RKO (cell line): ENCODE results near the gene RRP9.
"Not testable (repeated sequence)": the region's sequence is repeated elsewhere in the genome, so short reads cannot be mapped to it uniquely, and the experiment has no call there.

Source experiments
- DNase-seq: peaks from one replicate; pipeline ENCODE4 v3.0.0-alpha.2; 2016; ENCODE audit warnings: low spot score

RRP9 gene, protein sequence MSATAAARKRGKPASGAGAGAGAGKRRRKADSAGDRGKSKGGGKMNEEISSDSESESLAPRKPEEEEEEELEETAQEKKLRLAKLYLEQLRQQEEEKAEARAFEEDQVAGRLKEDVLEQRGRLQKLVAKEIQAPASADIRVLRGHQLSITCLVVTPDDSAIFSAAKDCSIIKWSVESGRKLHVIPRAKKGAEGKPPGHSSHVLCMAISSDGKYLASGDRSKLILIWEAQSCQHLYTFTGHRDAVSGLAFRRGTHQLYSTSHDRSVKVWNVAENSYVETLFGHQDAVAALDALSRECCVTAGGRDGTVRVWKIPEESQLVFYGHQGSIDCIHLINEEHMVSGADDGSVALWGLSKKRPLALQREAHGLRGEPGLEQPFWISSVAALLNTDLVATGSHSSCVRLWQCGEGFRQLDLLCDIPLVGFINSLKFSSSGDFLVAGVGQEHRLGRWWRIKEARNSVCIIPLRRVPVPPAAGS

DNA sequence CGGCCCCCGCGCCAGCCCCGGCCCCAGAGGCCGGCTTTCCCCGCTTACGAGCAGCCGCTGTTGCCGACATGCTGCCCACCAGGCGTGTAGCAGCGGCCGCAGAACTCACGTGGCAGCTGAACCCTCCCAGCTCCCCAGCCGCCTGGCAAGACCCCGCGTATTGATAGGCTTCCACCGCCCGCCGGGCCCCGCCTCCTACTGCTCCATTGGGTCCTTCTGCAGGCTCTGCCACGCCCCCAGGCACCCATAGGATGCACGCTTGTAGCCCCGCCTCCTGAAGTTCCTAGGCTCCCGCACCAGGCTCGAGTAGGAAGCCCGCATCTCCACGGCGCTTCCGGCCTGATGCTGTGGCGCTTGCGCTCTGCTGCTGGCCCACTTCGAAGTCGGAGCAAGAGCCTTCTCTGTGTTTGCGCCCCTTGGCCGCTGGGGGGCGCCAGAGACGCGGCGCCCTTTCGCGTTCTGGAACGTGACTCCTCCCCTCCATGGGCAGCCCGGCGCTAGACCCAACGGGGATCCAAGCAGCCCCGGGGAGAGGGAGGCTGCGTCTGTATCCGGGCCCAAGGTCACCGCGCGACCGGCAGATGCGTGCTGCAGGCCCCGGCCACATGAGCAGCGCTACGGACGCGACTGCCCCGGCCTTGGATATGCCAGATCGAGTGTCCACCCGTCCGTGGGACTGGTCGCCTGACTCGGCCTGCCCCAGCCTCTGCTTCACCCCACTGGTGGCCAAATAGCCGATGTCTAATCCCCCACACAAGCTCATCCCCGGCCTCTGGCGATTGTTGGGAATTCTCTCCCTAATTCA, at the start of gene RRP9, which contains the start of gene PARP3:
Gene RRP9 (minus strand): TSS at position 107 of the 805 bp plus-strand sequence. CDS start 37 bp downstream, at position 70.
Gene PARP3 (plus strand): TSS at position 566 of the 805 bp plus-strand sequence. CDS start 993 bp downstream, outside the sequence.
- DNase-seq, result peak; percentile 100

DNA sequence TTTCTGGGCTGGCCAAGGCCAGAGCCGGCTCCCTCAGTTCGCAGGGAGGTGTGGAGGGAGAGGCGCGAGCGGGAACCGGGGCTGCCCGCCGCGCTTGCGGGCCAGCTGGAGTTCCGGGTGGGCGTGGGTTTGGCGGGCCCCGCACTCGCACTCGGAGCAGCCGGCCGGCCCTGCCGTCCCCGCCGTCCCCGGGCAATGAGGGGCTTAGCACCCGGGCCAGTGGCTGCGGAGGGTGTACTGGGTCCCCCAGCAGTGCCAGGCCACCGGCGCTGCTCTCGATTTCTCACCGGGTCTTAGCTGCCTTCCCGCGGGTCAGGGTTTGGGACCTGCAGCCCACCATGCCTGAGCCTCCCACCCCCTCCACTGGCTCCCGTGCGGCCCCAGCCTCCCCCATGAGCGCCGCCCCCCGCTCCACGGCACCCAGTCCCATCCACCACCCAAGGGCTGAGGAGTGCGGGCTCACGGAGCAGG, 48.8 kb upstream of the RRP9 start:
- not testable (repeated sequence) for DNase-seq

DNA sequence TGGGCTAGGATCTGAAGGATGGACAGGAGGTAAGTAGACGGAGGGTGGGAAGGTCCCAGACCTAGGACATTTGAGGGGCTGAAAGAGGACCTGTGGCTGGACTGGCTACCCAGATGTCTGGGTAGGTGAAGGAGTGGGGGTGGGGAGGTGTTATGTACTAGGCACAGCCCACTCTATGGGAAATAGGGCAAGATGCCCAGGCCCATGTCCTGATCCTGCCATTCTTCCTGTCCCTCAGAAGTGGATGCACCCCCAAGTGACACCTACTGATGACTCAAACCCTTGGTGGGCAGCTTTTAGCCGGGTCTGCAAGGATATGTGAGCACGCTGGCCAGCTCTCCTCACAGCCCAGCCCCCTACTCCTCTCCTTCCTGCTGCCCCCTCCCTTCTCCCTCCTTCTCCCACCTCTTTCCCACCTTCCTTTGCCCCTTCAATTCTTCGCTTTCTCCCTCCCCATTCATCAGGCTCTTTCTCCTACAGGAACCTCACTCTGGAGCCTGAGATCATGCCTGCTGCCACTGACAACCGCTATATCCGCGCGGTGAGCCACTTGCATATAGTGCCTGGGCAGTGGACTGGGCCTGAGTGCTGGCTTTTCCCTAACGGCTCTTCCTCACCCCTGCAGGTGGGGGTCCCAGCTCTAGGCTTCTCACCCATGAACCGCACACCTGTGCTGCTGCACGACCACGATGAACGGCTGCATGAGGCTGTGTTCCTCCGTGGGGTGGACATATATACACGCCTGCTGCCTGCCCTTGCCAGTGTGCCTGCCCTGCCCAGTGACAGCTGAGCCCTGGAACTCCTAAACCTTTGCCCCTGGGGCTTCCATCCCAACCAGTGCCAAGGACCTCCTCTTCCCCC, 46.8 kb upstream of the RRP9 start:
- DNase-seq, result no peak

DNA sequence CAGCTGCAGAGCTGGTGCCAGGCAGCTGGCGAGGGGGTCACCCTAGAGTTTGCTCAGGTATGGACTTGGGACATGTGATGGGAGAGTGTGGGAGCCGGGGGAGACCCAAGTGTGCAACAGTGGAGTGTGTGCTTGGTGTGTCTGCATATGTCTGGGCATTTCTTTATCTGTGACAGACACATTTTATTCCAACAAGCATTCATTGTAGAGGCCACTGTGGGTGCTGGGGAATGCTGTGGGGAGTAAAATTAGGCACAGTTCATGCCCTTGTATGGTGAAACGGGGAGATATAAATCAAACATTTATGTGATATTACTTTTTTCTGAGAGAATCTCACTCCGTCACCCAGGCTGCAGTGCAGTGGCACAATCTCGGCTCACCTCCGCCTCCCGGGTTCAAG, 45.9 kb upstream of the RRP9 start:
- DNase-seq, result no peak

DNA sequence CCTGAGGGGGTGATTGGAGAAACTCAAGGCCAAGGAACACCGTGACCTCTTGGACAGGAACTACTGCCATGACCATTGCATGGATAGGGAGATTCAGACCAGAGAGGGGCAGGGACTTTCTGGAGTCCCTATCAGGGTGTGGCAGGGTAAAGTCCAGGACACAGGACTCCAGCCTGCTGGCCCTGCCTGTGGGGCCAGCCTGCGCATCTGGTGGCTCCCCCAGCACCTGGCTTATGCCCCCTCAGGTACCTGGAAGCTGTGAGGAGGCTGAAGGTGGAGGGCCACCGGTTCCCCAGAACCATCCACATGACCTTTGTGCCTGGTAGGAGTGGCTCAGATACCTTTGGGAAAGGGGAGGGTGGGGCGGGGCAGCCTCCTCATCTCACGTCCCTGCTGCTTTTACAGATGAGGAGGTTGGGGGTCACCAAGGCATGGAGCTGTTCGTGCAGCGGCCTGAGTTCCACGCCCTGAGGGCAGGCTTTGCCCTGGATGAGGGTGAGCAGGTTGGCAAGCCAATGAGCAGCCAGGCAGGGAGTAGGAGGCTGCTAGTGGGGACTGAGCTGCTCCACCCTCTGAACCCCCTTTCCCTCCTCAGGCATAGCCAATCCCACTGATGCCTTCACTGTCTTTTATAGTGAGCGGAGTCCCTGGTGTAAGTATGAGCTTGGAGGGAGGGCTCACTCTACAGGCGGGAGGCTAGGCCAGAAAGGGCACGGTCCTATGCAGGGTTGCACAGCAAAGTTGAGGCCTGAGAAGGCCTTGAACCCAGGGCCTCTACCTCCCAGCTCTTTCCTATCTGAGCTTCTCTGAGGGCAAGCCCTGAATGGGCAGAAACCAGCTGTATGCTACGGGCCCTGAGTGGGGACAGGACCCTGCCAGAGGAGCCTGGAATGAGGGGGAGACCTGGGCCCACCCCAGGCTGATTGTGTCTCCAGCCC, 44.6 kb upstream of the RRP9 start:
- no peak for DNase-seq

DNA sequence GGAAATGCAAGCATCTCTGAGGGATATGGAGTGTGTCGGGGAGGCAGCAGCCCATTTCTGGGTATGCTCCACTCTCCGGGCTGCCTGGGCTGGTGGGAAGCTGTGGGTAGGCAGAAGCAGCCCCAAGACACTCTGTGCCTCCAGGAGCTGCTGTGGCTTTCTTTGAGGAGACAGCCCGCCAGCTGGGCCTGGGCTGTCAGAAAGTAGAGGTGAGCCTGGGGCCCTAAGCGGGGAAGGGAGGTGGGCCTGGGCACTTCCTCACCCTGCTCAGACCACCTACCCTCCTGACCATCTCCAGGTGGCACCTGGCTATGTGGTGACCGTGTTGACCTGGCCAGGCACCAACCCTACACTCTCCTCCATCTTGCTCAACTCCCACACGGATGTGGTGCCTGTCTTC, 43.4 kb upstream of the RRP9 start:
- DNase-seq, result no peak

DNA sequence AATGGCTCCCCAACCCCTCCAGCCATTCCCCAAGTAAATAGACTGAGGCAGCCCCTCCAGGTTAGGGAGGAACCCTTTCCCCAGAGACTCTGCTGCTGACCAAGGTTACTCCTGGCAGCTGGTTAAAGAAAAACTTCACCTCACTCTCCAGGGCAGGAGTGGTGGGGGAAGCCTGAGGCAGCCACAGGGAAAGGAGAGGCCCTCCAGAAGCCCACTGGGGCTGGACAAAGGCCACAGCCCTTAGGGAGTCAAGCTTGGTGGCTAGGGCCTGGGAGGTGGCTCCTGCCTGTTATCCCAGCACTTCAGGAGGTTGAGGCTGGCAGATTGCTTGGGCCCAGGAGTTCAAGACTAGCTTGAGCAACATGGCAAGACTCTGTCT, 42.6 kb upstream of the RRP9 start:
- no peak for DNase-seq

DNA sequence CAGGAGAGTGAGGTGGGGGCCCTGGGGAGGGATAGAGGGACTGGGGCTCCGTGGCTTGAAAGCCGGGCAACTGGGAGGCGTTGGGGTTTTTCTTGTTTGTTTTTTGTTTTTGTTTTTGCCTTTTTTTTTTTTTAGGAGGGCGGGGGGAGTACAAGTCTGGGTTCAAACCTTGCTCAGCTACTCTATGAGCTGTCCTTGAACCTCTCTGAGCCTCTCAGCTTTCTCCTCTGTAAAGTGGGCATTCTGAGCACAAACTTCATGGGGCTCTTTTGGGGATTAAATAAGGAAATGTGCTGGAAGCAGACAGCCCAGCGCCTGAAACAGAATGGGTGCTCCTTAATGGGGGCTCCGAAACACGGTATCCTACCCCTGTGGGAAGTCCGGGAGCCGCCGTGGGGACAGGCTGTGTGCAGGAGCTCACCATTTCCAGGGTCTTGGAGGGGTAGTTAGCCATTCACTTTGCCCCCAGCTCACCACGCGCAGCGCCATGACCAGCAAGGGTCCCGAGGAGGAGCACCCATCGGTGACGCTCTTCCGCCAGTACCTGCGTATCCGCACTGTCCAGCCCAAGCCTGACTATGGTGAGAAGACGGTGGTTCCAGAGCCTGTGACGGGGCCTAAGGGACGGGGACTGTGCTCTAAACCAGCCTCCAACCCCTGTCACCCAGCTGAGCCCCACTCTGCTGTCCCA, 42.0 kb upstream of the RRP9 start:
- no peak for DNase-seq

DNA sequence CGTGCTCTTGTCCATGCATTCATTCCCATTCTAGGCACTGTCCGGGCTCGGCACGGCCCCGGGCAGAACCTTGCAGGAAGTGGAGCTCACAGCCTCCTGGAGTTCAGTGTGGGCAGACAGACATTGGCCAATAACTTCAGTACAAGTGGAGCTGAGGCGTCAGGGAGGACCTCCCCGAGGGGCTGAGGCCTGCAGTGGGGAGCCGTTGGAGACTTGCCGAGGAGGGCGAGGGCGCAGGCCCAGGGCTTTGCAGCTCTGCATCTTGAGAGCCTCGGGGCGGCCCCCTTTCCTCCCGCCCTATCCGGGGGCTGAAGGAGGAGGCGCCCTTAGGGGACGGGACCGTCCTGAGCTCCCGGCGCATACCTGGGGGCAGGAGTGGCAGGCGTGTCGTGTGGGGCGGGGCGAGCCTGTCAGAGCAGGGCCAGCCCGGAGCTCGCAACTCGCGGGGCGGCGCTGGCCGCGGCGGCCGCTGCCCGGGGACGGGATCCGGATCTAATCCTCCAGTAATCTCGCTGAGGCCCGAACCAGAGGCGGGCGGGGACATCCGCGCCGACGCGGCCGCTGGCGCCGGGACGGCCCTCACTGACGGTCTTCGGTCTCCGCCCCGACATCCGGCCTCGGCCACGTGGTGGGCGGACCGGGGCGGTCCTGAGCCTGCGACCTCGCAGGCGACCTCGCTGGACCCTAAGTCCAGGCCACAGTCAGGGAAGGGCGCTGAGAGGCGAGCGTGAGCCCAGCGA, 41.3 kb upstream of the RRP9 start, which contains the start of gene ACY1:
Gene ACY1 (plus strand): TSS at position 698 of the 740 bp plus-strand sequence. CDS start 530 bp downstream, outside the sequence.
- DNase-seq, result peak; percentile 91

DNA sequence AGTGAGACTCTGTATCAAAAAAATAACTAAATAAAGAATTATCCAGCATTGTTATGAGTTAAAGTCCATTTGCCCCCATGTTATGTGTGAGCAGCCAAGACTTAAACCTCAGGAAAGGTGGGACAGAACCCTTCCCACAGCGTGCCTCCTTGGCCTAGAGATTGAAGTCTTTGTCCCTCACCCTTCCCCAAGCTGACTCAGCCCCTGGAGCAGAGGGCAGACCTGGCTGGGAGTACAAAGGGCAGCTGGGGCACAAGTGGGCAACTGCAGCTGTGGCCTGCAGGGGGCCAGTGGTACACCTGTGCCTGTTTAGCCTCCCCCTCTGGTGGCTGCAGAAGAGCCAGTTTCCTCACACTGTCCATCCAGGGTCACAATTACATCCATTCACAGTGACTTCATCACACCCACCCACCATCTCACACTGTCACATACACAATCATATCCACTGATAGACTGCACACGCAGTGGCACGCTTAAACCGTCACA, 40.7 kb upstream of the RRP9 start:
- peak; percentile 89 for DNase-seq

DNA sequence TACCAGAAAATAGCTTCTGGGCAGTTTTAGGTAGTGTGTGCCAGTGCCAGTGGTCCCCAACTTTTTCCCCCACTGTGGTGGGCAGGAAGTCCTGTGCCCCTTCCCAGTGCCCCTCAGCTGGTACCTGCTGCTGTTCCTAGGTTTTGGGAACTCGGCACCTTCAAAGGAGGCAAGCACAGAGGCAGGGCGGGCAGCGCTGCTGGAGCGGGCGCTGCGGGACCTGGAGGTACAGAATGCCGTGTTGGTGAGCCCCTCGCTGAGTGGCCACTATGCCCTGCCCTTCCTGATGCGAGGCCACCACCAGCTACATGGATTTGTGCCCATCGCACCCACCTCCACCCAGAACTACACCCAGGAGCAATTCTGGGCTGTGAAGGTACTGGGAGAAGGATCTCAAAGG, 38.5 kb upstream of the RRP9 start:
- no peak for DNase-seq

DNA sequence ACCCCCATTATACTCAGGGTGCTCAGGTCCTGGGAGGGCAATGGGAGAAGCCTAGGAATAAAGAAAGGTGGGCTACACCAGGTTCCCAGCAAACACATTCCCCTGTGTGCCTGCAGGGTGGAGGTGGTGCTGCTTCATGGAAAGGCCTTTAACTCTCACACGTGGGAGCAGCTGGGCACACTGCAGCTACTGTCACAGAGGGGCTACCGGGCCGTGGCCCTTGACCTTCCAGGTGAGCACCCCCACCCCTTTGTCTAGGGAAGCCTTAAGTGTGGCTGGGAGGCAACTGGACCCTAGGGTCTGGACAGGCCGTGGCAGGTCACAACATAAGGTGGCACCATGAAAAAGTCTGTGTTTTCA, 36.4 kb upstream of the RRP9 start:
- DNase-seq, result no peak

DNA sequence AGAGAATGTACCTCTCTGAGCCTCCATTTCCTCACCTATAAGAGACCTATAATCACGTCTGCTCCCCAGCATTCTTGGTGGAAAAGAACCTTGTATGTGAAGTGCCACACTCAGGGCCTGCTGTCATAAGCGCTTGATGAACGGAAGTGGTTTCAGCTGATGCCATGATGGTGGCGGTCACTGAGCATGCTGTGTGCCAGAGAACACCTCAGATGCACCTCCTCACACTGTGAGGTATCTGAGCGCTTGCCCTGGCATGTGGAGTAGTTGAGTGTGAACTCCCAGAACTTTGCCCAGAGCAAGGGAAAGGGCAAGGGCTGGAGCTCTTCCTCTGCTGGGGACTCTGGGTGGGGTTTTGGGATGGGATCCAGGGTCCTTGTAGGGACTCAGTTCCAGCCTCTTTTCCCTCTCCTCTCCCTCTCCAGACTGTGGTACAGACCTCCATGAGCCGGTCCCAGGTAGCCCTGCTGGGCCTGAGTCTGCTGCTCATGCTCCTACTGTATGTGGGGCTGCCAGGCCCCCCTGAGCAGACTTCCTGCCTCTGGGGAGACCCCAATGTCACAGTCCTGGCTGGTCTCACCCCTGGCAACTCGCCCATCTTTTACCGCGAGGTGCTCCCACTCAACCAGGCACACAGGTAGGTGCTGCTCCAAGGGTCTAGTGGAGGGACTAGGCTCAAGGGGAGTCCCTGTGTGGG, 35.9 kb upstream of the RRP9 start:
- DNase-seq, result no peak

DNA sequence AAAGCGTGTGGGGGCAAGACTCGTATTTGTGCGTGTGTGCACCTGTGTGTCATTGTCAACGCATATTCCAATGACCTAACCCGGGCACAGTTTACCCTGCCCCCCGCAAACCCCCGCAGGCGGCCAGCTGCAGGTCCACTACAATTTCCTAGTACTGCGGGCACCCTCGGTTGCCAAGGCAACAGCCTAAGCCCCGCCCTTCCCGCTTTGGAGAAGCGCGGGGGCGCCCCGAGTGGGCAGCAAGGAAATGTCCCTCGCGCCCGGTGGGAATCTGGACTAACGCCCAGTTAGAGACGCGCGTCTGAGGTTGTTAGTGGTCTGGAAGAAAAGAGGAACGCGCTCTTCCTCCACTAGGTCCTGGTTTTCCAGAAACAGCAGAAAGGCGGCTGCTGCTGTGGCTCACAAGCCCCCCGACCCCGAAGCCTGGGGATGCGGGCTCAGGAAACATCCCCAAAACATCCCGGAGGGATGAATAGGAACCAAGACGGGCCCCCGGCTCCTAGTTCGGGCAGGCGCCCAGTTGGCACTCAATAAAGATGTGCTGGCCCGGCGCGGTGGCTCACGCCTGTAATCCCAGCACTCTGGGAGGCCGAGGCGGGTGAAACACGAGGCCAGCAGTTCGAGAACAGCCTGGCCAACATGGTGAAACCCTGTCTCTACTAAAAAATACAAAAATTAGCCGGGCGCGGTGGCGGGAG, 34.3 kb upstream of the RRP9 start:
- no peak for DNase-seq

DNA sequence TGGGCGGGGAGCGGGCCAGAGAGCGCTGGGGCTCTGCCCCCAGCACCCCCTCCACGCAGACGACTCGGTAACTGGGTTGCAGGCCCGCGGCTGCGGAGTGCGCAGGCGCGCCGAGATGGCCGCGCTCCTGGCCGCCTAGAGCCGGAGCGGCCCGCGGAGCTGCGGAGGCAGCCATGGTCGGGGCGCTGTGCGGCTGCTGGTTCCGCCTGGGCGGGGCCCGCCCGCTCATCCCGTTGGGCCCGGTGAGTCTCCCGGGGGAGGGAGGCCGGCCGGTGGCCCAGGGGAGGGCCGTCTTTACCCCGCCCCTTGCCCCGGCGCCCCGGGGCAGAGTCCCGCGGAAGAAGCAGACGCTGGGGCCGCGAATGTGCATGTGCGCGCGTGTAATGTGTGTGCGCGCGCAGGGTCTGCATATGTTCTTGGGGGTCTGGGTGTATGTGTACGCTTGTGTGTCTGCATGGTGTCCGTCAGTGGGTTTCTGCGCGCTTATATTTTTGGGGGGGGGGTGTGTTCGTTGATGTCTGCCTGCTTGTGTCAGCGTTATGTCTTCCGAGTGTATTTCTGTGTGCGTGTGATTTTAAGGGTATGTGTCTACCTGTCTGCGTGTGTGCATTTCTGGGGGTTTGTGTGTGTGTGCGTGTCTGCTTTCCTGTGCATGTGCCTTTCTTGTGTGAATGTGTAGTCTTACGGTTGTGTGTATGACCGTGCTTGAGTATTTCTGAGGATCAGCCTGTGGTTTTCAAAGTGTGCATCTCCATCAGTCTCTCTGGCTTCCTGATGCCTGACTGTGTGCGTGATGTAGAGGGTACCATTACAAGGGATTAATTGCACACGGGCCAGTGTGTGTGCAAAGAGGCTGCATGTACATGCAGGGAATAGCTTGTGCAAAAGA, 33.5 kb upstream of the RRP9 start, which contains the start of gene ABHD14A:
Gene ABHD14A (plus strand): TSS at position 102 of the 889 bp plus-strand sequence. CDS start 72 bp downstream, at position 174.
- DNase-seq, result peak; percentile 81

DNA sequence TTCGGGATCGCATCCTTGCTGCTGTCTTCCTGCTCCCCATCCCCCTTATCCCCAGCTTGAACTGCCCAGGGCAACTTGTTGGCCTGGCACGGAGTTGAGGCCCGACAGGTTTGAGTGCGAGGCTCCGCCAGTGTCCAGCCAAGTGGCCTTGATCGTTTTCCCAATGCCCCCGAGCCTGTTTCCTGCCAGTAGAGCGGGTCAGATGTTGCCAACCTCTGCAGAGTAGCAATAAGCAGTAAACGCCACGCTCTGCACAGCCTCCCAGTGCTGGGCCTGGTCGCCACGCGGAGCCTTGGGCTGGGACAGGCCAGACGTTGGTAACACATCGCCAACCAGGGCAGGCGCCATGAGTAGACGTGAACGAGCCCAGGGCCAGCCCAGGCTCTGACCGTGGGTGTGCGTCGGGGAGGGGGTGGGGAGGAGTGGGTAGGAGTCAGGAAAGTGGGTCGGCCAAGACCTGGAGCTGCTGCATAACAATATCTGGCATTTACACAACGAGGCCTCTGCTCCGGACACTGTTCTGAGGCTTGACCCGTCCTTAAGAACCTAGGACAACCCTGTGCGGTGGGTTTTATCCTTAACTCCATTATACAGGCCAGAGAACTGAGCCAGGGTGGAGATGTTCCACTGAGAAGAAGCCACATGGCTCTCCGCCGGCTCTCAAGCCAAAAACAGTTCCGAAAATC, 32.7 kb upstream of the RRP9 start:
- peak; percentile 54 for DNase-seq
